Activated CD8-positive, alpha-beta memory T cell treated with anti-CD3 and anti-CD28 coated beads, Interleukin-2, amount 10 ng/mL, durations not matched to agents 7 days and 5 days (primary cell): ENCODE measurements around the gene TPH1. TPM values are rescaled to one million over a fixed set of nuclear protein-coding genes. Genes with fewer than 3 reads are reported as not detected.
A peak's percentile ranks its signal among the peaks of the same experiment; 100 is the strongest.

Experiments
- ATAC-seq: fragments of 150-1000 bp; cut with Tn5 transposase; one replicate; pipeline ENCODE4 v1.10.0; 2021; ENCODE audit warnings: moderate library complexity
- CTCF ChIA-PET: fragments of 350-600 bp; sonication (Branson Sonifier 250); formaldehyde crosslinking; loops from one replicate; lab custom pipeline; 2021; ENCODE audit warnings: antibody characterized with exemption; lab: Charles Lee
- DNase-seq: peaks from one replicate; pipeline ENCODE4 v3.0.0-alpha.2; 2020
- H3K27ac Mint-ChIP-seq: one replicate; pipeline ENCODE4 v1.8.0; 2021; ENCODE audit warnings: mild to moderate bottlenecking, mixed read lengths
- H3K27me3 Mint-ChIP-seq: one replicate; pipeline ENCODE4 v1.8.0; 2021; ENCODE audit warnings: mixed read lengths
- H3K36me3 Mint-ChIP-seq: one replicate; pipeline ENCODE4 v1.8.0; 2021; ENCODE audit warnings: mild to moderate bottlenecking, mixed read lengths
- H3K4me1 Mint-ChIP-seq: one replicate; pipeline ENCODE4 v1.8.0; 2021; ENCODE audit warnings: mixed read lengths
- H3K4me3 Mint-ChIP-seq: one replicate; pipeline ENCODE4 v1.8.0; 2021; ENCODE audit warnings: mild to moderate bottlenecking, moderate library complexity, mixed read lengths
- H3K9me3 Mint-ChIP-seq: one replicate; pipeline ENCODE4 v1.8.0; 2022; ENCODE audit warnings: low read depth, mixed read lengths
- total RNA-seq, 2 experiments: library from RNA; stranded (reverse); gene quantifications; one replicate each; pipeline ENCODE4 v1.2.3, GENCODE V29; 2021

Gene TPH1
- total RNA-seq, 2 experiments from 2014 or later = 0.26 to 0.40 TPM

DNA sequence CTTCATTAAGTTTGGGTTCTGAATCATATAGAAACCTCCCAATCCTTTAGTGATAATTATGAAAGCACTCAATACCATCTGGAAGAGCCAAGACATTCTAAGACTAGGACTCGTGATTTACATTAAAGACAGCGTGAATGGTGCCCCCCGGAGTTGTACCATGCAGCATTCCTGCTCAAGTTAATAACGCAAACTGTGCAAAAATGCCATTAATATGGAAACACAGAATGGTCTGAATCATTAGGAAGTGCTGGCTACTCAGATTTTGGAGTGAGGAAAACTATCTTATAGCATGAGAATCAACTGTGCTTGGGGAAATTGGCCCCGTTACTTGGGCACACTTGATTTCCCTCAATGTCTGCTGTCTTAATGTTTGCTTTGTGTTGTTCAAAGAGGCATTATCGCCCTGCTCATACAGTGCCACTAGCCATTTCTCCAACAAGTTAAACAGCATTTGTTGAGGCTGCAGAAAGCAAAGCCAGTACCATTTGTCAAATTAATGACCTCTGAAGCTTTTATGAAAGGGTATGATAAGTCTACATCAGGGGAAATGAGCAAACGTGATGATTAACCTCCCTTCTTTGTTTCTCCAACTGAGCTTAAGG, 18.5 kb upstream of the TPH1 start:
- Mint-ChIP-seq H3K9me3 (no peaks in the 10 kb centered on the region), H3K27ac (no peak overlapping the region), H3K27me3 (no peaks in the 10 kb centered on the region), H3K36me3 (no peaks in the 10 kb centered on the region), H3K4me3 (no peak overlapping the region), H3K4me1 (no peaks in the 10 kb centered on the region)
- no peak for DNase-seq
- CTCF ChIA-PET = no interaction called here
- no peak for ATAC-seq

DNA sequence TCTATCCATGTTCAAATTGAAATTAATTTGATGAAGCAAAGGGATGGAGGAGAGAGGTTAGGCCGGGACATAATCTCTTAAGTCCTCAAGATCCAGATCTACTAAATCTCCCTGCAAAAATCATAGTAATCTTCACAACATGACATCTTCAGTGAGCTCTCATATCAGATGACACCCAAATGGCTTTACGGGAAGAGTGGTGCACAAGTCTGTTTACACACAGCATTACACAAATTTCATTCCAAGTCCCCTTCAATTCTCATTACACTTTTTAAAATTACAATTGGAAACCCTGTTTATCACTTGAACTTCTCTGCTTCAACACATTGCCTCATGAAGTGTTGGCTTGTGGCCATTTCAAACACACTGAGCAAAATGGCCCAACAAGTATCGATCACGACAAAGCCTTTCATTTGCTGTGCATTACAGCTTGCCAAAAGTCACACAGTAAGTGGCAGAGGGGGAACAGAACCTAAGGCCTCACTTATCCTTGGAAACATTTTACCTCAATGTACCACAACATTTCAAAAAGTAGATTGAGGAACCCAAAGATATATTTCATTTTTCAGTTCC, 17.9 kb upstream of the TPH1 start:
- H3K4me3 Mint-ChIP-seq = no peak overlapping the region
- CTCF ChIA-PET = interaction anchor here (1.2 to 1.5 kb wide), 2 partner anchors 42 to 51 kb away, joined by 3 to 7 read pairs; no protein-coding TSS in a partner anchor
- DNase-seq = no peak
- no peaks in the 10 kb centered on the region for H3K9me3 Mint-ChIP-seq
- no peaks in the 10 kb centered on the region for H3K36me3 Mint-ChIP-seq
- ATAC-seq = no peak
- no peaks in the 10 kb centered on the region for H3K27me3 Mint-ChIP-seq
- no peaks in the 10 kb centered on the region for H3K4me1 Mint-ChIP-seq
- H3K27ac Mint-ChIP-seq = no peak overlapping the region

- CTCF ChIA-PET = interaction anchor here (1.2 to 1.5 kb wide), 2 partner anchors 43 to 52 kb away, joined by 3 to 7 read pairs; no protein-coding TSS in a partner anchor
- DNase-seq = no peak
- Mint-ChIP-seq H3K36me3 (no peaks in the 10 kb centered on the region), H3K4me3 (no peak overlapping the region), H3K27ac (no peak overlapping the region), H3K9me3 (no peaks in the 10 kb centered on the region), H3K27me3 (no peaks in the 10 kb centered on the region), H3K4me1 (no peaks in the 10 kb centered on the region)
- ATAC-seq = no peak
These were observed 17.1 kb upstream of the TPH1 start for GRCh38 chr11:18063125-18063524.

DNA sequence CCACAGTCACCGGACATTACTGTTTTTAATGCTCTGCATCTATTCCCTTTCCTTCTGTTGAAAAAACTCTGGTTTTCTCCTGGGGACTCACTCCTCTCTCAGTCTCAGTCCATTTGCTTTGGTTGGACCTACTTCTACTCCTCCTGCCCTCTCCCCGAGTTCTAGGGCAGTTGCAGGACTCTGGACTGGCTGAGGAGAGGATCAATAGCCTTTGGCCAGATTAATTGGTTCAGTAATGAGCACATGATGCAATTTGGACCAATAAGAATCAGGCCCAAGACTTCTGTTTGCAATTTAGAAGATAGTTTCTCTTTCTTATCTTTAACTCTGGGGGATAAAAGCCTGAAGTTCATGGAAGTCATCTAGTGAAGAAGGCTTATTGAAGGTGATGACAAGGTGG, 15.3 kb upstream of the TPH1 start:
- H3K27ac Mint-ChIP-seq = no peak overlapping the region
- no peaks in the 10 kb centered on the region for H3K36me3 Mint-ChIP-seq
- H3K4me3 Mint-ChIP-seq = no peak overlapping the region
- H3K27me3 Mint-ChIP-seq = peaks cover under 1% of the 10 kb centered on the region
- ATAC-seq = no peak
- H3K9me3 Mint-ChIP-seq = no peaks in the 10 kb centered on the region
- no peak for DNase-seq
- no peaks in the 10 kb centered on the region for H3K4me1 Mint-ChIP-seq
- CTCF ChIA-PET = no interaction called here

DNA sequence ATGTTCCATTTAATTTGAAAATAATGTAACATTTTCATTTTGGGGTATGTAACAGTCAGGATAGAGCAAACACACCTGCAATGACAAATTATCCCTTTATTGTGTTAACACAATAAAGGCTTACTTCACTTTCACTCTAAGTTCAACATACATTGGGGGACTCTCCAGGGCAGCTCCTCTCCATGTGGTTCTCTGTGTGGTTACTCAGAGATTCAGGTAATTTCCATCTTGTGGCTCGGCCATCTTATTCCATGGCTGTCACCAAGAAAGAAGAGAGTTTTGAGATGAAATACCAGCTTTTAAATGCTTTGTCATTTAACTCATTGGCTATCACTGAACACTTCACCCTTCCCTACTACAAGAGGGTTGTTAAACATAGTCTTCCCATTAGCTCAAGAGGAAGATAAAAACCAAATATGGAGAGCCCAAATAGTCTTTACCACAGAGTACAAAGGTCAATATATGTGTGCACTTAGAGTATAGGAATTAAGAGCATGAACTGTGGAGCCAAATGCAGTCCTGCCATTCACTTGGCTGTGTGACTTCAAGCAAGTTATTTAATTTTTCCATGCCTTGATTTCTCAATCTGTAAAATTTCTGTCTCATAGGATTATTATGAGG, 10.6 kb upstream of the TPH1 start:
- H3K9me3 Mint-ChIP-seq = no peaks in the 10 kb centered on the region
- ATAC-seq (no peak), DNase-seq (no peak)
- H3K4me1 Mint-ChIP-seq = no peaks in the 10 kb centered on the region
- CTCF ChIA-PET = no interaction called here
- no peak overlapping the region for H3K27ac Mint-ChIP-seq
- H3K4me3 Mint-ChIP-seq = no peak overlapping the region
- H3K27me3 Mint-ChIP-seq = peaks cover 2% of the 10 kb centered on the region
- H3K36me3 Mint-ChIP-seq = no peaks in the 10 kb centered on the region

DNA sequence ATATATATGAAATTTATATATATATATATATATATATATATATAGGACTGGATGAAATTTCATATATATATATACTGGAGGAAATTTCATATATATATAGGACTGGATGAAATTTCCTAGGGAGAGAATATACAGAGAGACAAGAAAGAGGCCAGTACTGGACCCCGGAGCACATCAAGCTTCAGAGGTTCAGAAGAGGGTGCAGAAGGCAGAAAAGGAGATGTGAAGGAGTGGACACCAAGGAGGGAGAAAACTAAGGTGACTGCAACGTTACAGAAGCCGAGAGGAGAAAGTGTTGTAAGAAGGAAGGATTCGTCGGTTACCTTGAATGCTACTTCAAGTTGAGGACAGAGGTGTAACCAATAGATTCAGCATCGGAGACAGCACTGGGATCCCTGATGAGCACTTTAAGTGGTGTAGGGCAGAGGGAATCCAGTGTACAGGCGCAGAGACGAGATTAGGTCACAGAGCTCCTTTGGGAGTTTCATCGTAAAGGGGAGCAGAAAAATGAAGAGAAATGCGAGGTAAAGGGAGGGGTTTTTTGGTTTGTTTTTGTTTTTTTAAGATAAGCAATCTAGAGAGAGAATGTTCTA, 8.5 kb upstream of the TPH1 start:
- Mint-ChIP-seq H3K27me3 (peaks cover 6% of the 10 kb centered on the region), H3K4me1 (no peaks in the 10 kb centered on the region), H3K27ac (no peak overlapping the region), H3K4me3 (no peak overlapping the region), H3K36me3 (no peaks in the 10 kb centered on the region), H3K9me3 (no peaks in the 10 kb centered on the region)
- DNase-seq = no peak
- CTCF ChIA-PET = no interaction called here
- ATAC-seq = no peak

DNA sequence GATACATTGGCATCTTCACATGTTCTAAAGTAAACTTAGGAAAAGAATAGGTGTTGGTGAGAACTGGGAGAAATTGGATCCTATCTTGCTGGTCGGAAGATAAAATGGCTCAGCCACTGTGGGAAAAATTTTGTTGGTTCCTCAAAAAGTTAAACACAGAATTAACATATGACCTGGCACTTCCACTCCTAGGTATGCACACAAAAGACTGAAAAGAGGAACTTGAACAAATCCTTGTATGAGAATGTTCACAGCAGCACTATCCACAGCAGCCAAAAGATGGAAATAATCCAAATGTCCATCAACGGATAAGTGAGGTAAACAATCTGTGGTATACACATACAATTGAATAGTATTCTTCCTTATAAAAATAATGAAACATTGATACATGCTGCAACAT, 4.8 kb upstream of the TPH1 start:
- no peak for DNase-seq
- CTCF ChIA-PET = no interaction called here

GRCh38 chr11:18036456-18036855, 9.6 kb downstream of the TPH1 start:
- Mint-ChIP-seq H3K4me3 (no peak overlapping the region), H3K4me1 (no peaks in the 10 kb centered on the region), H3K27ac (no peak overlapping the region), H3K9me3 (no peaks in the 10 kb centered on the region), H3K27me3 (peaks cover 4% of the 10 kb centered on the region), H3K36me3 (no peaks in the 10 kb centered on the region)
- DNase-seq = no peak
- CTCF ChIA-PET = interaction anchor here (0.6 kb wide), 1 partner anchor 10 kb away, joined by 4 read pairs; no protein-coding TSS in a partner anchor
- ATAC-seq = no peak

More for the DNA sequence above, 4.8 kb upstream of the TPH1 start:
- H3K36me3 Mint-ChIP-seq = no peaks in the 10 kb centered on the region
- ATAC-seq = no peak
- H3K9me3 Mint-ChIP-seq = no peaks in the 10 kb centered on the region
- H3K4me3 Mint-ChIP-seq = no peak overlapping the region
- no peaks in the 10 kb centered on the region for H3K4me1 Mint-ChIP-seq
- peaks cover 35% of the 10 kb centered on the region for H3K27me3 Mint-ChIP-seq
- no peak overlapping the region for H3K27ac Mint-ChIP-seq

- Mint-ChIP-seq H3K27ac (no peak overlapping the region), H3K4me3 (no peak overlapping the region), H3K9me3 (no peaks in the 10 kb centered on the region), H3K27me3 (no peaks in the 10 kb centered on the region), H3K4me1 (peaks cover 8% of the 10 kb centered on the region), H3K36me3 (no peaks in the 10 kb centered on the region)
- ATAC-seq (no peak), DNase-seq (no peak)
- CTCF ChIA-PET = no interaction called here
These were observed 18.6 kb downstream of the TPH1 start for GRCh38 chr11:18027475-18027874.

- no peak for DNase-seq
- no peak for ATAC-seq
- no peak overlapping the region for H3K4me3 Mint-ChIP-seq
- CTCF ChIA-PET = no interaction called here
- no peak overlapping the region for H3K27ac Mint-ChIP-seq
- peaks cover 4% of the 10 kb centered on the region for H3K4me1 Mint-ChIP-seq
- no peaks in the 10 kb centered on the region for H3K9me3 Mint-ChIP-seq
- no peaks in the 10 kb centered on the region for H3K27me3 Mint-ChIP-seq
- H3K36me3 Mint-ChIP-seq = no peaks in the 10 kb centered on the region
These were observed 23.6 kb downstream of the TPH1 start for GRCh38 chr11:18022419-18022818.

DNA sequence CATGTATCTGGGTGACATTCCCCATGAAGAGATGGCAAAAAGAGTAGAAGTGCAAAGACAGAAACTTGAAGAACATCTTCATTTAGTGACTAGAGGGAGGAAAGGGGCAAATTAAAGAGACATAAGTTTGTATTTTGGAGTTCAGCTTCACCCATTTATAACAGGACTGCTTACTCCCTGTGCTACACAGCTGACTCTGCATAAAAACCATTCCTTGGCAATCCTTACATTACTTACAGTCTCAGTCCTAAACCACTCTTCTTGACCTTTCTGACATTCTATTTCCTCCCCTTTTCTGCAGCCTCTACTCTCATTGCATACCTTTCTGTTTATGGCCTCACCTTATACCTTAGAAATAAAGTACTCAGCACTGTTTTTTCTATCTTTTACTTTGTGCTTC, 26.4 kb downstream of the TPH1 start:
- CTCF ChIA-PET = interaction anchor here (1.0 kb wide), 1 partner anchor 86 kb away, joined by 3 read pairs; the partner anchor contains the start of gene SAAL1
- Mint-ChIP-seq H3K27ac (no peak overlapping the region), H3K9me3 (no peaks in the 10 kb centered on the region)

GRCh38 chr11:18016789-18017188, 29.3 kb downstream of the TPH1 start:
- no peaks in the 10 kb centered on the region for H3K9me3 Mint-ChIP-seq
- peaks cover 23% of the 10 kb centered on the region for H3K4me1 Mint-ChIP-seq
- peaks cover under 1% of the 10 kb centered on the region for H3K36me3 Mint-ChIP-seq
- no peak overlapping the region for H3K27ac Mint-ChIP-seq
- CTCF ChIA-PET = no interaction called here
- H3K4me3 Mint-ChIP-seq = no peak overlapping the region
- no peak for ATAC-seq
- DNase-seq = no peak
- no peaks in the 10 kb centered on the region for H3K27me3 Mint-ChIP-seq

More for the DNA sequence above, 26.4 kb downstream of the TPH1 start:
- ATAC-seq (no peak), DNase-seq (no peak)
- Mint-ChIP-seq H3K27me3 (no peaks in the 10 kb centered on the region), H3K36me3 (no peaks in the 10 kb centered on the region), H3K4me1 (peaks cover 6% of the 10 kb centered on the region), H3K4me3 (no peak overlapping the region)

GRCh38 chr11:18014876-18015275, 31.2 kb downstream of the TPH1 start:
- H3K4me1 Mint-ChIP-seq = peaks cover 33% of the 10 kb centered on the region
- ATAC-seq (no peak), DNase-seq (no peak)
- H3K27ac Mint-ChIP-seq = peak overlapping the region; percentile 42
- no peak overlapping the region for H3K4me3 Mint-ChIP-seq
- H3K36me3 Mint-ChIP-seq = peaks cover 2% of the 10 kb centered on the region
- CTCF ChIA-PET = interaction anchor here (1.7 kb wide), 1 partner anchor 706 kb away, joined by 3 read pairs; no protein-coding TSS in a partner anchor
- H3K27me3 Mint-ChIP-seq = no peaks in the 10 kb centered on the region
- no peaks in the 10 kb centered on the region for H3K9me3 Mint-ChIP-seq
